ENCODE data around the gene VOPP1.

Gene VOPP1

DNA sequence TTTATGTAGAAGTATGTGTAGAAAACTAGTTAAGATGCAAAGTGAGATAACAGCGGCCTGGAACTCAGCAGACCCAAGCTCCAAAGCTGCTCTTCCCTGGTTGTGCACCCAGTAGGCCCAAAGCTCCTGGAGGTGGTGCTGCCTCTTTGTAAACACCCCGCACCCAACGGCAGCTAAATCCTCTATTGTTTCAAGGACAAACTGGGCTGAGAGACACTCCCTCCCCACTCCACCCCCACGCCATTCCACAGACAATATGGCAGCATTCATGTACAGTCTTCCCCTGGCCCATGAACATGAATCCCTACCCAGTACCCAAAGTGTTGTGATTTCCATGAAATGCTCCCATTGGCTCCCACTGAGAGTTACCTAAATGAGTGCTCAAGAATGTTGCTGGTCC is 73.5 kb downstream of the VOPP1 start:
- Histone ChIP-seq H2AFZ (ENCODE audit: low read length) (no peak overlapping the region), H4K20me1 (ENCODE audit: insufficient read depth, low read length, poor library complexity, severe bottlenecking) (no peaks in the 10 kb centered on the region), H3K9me2 (replicated peaks; ENCODE audit: low read depth, low read length) (no peaks in the 10 kb centered on the region), H3K27me3 (ENCODE audit: insufficient read depth, low read length, poor library complexity, severe bottlenecking) (no peaks in the 10 kb centered on the region), H3K4me3 (ENCODE audit: low read length, poor library complexity, severe bottlenecking) (peak overlapping the region; percentile 1), H3K9me3 (ENCODE audit: insufficient read depth, low read depth, low read length) (no peaks in the 10 kb centered on the region), H3K4me1 (ENCODE audit: insufficient read depth, low read length, poor library complexity, severe bottlenecking) (peaks cover 14% of the 10 kb centered on the region), H3K9ac (ENCODE audit: low read depth, low read length, poor library complexity, severe bottlenecking) (no peak overlapping the region), H3K4me2 (ENCODE audit: low read depth, low read length, poor library complexity, severe bottlenecking) (peak overlapping the region; percentile 58), H3K36me3 (ENCODE audit: insufficient read depth, low read length) (peaks cover 33% of the 10 kb centered on the region; the same call in 1 of the 2 replicates), H3F3A (ENCODE audit: low read depth) (no peaks in the 10 kb centered on the region), H3K79me2 (ENCODE audit: insufficient read depth, low read length) (no peaks in the 10 kb centered on the region; the same call in 1 of the 2 replicates)
- no peak for TF ChIP-seq EZH2phosphoT487 (IDR thresholded peaks at IDR 0.05; ENCODE audit: borderline replicate concordance)
- TF ChIP-seq, protein P1, sequence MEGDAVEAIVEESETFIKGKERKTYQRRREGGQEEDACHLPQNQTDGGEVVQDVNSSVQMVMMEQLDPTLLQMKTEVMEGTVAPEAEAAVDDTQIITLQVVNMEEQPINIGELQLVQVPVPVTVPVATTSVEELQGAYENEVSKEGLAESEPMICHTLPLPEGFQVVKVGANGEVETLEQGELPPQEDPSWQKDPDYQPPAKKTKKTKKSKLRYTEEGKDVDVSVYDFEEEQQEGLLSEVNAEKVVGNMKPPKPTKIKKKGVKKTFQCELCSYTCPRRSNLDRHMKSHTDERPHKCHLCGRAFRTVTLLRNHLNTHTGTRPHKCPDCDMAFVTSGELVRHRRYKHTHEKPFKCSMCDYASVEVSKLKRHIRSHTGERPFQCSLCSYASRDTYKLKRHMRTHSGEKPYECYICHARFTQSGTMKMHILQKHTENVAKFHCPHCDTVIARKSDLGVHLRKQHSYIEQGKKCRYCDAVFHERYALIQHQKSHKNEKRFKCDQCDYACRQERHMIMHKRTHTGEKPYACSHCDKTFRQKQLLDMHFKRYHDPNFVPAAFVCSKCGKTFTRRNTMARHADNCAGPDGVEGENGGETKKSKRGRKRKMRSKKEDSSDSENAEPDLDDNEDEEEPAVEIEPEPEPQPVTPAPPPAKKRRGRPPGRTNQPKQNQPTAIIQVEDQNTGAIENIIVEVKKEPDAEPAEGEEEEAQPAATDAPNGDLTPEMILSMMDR (conservative IDR thresholded peaks at IDR 0.05; ENCODE audit: low read length): no peak

DNA sequence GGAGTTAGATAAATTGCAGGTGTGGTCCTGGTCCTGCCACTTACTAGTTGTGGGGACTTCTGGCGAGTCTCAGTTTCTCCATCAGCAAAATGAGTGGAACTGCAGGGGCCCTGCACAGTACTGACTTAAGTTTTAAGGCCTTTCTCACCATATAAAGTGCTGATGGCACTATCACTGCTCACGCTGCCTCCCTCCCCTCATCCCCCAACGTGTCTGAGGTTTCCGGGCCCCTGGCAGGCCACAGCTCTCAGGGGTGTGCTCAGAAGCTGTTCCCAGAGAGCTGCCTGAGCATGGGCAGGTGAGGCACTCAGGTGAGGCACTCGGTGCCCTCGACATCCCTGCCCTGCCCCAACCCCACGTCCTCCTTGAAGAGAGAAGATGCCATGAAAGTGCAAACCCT is 74.2 kb downstream of the VOPP1 start:
- Histone ChIP-seq H3K4me2 (ENCODE audit: low read depth, low read length, poor library complexity, severe bottlenecking) (peak overlapping the region; percentile 58), H3K36me3 (ENCODE audit: insufficient read depth, low read length) (peaks cover 36% of the 10 kb centered on the region; the same call in 1 of the 2 replicates), H3K4me3 (ENCODE audit: low read length, poor library complexity, severe bottlenecking) (peak overlapping the region; percentile 33), H3K9ac (ENCODE audit: low read depth, low read length, poor library complexity, severe bottlenecking) (peak overlapping the region; percentile 28), H3K79me2 (ENCODE audit: insufficient read depth, low read length) (no peaks in the 10 kb centered on the region; the same call in 1 of the 2 replicates), H3K27me3 (ENCODE audit: insufficient read depth, low read length, poor library complexity, severe bottlenecking) (no peaks in the 10 kb centered on the region), H3F3A (ENCODE audit: low read depth) (no peaks in the 10 kb centered on the region), H3K9me2 (replicated peaks; ENCODE audit: low read depth, low read length) (no peaks in the 10 kb centered on the region), H2AFZ (ENCODE audit: low read length) (no peak overlapping the region), H4K20me1 (ENCODE audit: insufficient read depth, low read length, poor library complexity, severe bottlenecking) (no peaks in the 10 kb centered on the region), H3K9me3 (ENCODE audit: insufficient read depth, low read depth, low read length) (no peaks in the 10 kb centered on the region), H3K4me1 (ENCODE audit: insufficient read depth, low read length, poor library complexity, severe bottlenecking) (peaks cover 14% of the 10 kb centered on the region)
- TF ChIP-seq EZH2phosphoT487 (IDR thresholded peaks at IDR 0.05; ENCODE audit: borderline replicate concordance): no peak
- TF ChIP-seq, protein P1 (conservative IDR thresholded peaks at IDR 0.05; ENCODE audit: low read length): no peak

DNA sequence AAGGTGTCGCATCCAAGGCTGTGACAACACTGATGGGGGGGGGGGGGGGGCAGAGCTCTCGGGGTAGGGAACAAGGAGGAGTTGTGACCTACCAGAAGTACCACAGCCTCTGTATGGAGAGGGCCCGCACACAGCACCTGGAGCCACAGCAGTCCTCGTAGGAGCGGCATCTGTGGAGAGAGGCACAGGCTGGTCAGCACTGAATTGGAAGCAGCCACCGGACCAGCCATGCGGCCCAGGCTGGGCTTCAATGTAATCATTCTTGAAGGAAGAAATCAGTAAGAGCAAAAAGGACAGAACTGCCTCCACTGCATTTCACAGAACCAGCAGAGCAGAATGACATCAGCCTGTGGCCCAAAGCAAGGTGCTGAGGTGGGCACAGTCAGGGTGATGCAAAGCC is 74.8 kb downstream of the VOPP1 start:
- H2AFZ ChIP-seq (ENCODE audit: low read length): no peak overlapping the region

More for the DNA sequence above, 74.8 kb downstream of the VOPP1 start:
- Histone ChIP-seq H4K20me1 (ENCODE audit: insufficient read depth, low read length, poor library complexity, severe bottlenecking) (no peaks in the 10 kb centered on the region), H3K9ac (ENCODE audit: low read depth, low read length, poor library complexity, severe bottlenecking) (peak overlapping the region; percentile 28), H3K4me3 (ENCODE audit: low read length, poor library complexity, severe bottlenecking) (no peak overlapping the region), H3K9me2 (replicated peaks; ENCODE audit: low read depth, low read length) (no peaks in the 10 kb centered on the region), H3K4me2 (ENCODE audit: low read depth, low read length, poor library complexity, severe bottlenecking) (peak overlapping the region; percentile 58), H3K9me3 (ENCODE audit: insufficient read depth, low read depth, low read length) (no peaks in the 10 kb centered on the region), H3K79me2 (ENCODE audit: insufficient read depth, low read length) (no peaks in the 10 kb centered on the region; the same call in 1 of the 2 replicates), H3K4me1 (ENCODE audit: insufficient read depth, low read length, poor library complexity, severe bottlenecking) (peaks cover 14% of the 10 kb centered on the region), H3K27me3 (ENCODE audit: insufficient read depth, low read length, poor library complexity, severe bottlenecking) (no peaks in the 10 kb centered on the region), H3K36me3 (ENCODE audit: insufficient read depth, low read length) (peaks cover 40% of the 10 kb centered on the region; the same call in 1 of the 2 replicates), H3F3A (ENCODE audit: low read depth) (no peaks in the 10 kb centered on the region)
- TF ChIP-seq EZH2phosphoT487 (IDR thresholded peaks at IDR 0.05; ENCODE audit: borderline replicate concordance): no peak
- TF ChIP-seq, protein P1 (conservative IDR thresholded peaks at IDR 0.05; ENCODE audit: low read length): no peak
